Ascending aorta (tissue), 2 donors: ENCODE measurements around the gene SNX11. TPM values are rescaled to one million over a fixed set of nuclear protein-coding genes. Genes with fewer than 3 reads are reported as not detected.

Experiments used
- DNase-seq, 2 donors: peaks; one replicate each; pipeline ENCODE4 v3.0.0-alpha.2; 2019; ENCODE audit warnings: low spot score in 2 of 2
- H3K27ac ChIP-seq, 2 donors: fragments of 200-600 bp; sonication (generic); one replicate each; pipeline ENCODE4 v1.5.1; 2016 to 2017; ENCODE audit warnings: mild to moderate bottlenecking in 1 of 2
- H3K27me3 ChIP-seq: fragments of 200-600 bp; sonication (generic); one replicate; pipeline ENCODE4 v1.5.1; 2017
- H3K36me3 ChIP-seq, 2 donors: fragments of 200-600 bp; sonication (generic); one replicate each; pipeline ENCODE4 v1.5.1; 2016
- H3K4me1 ChIP-seq, 2 donors: fragments of 200-600 bp; sonication (generic); one replicate each; pipeline ENCODE4 v1.5.1; 2016 to 2017; ENCODE audit warnings: mild to moderate bottlenecking in 1 of 2
- H3K4me3 ChIP-seq, 2 donors: fragments of 200-600 bp; sonication (generic); one replicate each; pipeline ENCODE4 v1.5.1; 2016 to 2017; ENCODE audit warnings: mild to moderate bottlenecking in 1 of 2
- H3K9me3 ChIP-seq, 2 donors: fragments of 200-600 bp; sonication (generic); one replicate each; pipeline ENCODE4 v1.5.1; 2016
- intact Hi-C: fragments of 100-400 bp; cut with DNase I; formaldehyde crosslinking; loops from one replicate; pipeline ENCODE4 v1.15.1; 2023
- total RNA-seq: library from RNA; depleted of rRNA; stranded (reverse); fragments of >200 nt; gene quantifications from one replicate; pipeline ENCODE4 v1.1.0, GENCODE V29; 2016
- TF ChIP-seq, protein P1 (sequence below), 3 experiments: fragments of 200-600 bp in 2 of 3; fragments of 450-650 bp in 1 of 3; sonication (generic) in 2 of 3; IDR thresholded peaks; one replicate each; pipeline ENCODE4 v1.5.1; 2016 to 2019; ENCODE audit warnings: antibody characterized with exemption in 3 of 3, mild to moderate bottlenecking in 1 of 3, moderate library complexity in 1 of 3

The SNX11 gene
- total RNA-seq, 1 donor from 2014 or later: 6.6 TPM

DNA sequence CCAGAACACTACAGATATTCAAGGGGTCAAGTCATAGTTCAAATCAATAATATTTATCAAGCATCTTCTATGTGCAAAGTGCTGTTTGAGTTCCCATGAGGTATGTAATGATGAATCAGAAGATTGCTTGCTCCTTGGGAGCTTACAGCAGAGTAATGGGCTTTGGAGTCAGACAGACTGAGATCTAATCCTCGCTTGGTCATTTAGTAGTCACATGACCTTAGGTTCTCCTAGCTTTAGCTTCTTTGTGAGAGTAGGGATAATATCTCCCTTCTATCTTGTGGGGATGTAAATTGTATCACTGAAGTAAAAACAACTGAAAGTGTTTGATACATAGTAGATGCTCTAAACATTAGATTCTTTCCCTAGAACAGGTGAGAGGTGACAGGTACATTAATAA lies 30.1 kb downstream of the SNX11 start:
- H3K27me3 ChIP-seq: no peaks in the 10 kb centered on the region
- no peak overlapping the region for H3K27ac ChIP-seq
- TF ChIP-seq, protein P1, sequence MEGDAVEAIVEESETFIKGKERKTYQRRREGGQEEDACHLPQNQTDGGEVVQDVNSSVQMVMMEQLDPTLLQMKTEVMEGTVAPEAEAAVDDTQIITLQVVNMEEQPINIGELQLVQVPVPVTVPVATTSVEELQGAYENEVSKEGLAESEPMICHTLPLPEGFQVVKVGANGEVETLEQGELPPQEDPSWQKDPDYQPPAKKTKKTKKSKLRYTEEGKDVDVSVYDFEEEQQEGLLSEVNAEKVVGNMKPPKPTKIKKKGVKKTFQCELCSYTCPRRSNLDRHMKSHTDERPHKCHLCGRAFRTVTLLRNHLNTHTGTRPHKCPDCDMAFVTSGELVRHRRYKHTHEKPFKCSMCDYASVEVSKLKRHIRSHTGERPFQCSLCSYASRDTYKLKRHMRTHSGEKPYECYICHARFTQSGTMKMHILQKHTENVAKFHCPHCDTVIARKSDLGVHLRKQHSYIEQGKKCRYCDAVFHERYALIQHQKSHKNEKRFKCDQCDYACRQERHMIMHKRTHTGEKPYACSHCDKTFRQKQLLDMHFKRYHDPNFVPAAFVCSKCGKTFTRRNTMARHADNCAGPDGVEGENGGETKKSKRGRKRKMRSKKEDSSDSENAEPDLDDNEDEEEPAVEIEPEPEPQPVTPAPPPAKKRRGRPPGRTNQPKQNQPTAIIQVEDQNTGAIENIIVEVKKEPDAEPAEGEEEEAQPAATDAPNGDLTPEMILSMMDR (IDR thresholded peaks at IDR 0.05): no peak
- H3K4me3 ChIP-seq: no peak overlapping the region
- no peak for DNase-seq
- intact Hi-C loops: loop anchor here (10.0 kb wide), 1 partner anchor 293 kb away; the partner anchor contains the start of gene SCRN2
- no peaks in the 10 kb centered on the region for H3K9me3 ChIP-seq
- H3K4me1 ChIP-seq: no peaks in the 10 kb centered on the region
- no peaks in the 10 kb centered on the region for H3K36me3 ChIP-seq

DNA sequence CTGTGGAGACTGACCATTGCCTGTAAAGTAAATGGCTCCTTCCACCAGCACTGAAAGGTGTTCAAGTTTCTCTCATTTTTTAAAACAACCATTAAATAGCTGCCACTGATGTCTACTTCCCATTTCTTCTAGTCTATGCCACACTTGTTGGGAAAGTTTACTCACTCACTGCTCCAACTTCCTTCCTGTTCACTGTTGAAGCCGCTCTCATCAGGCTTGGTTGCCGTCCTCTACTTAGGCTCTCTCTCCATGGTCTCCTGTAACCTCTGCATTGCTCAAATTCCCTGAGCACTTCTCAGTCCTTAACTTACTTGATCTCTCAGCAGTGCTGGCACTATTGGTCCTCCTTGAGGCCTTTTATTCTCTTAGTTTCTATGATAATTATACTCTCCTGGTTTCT lies 32.4 kb downstream of the SNX11 start:
- Histone ChIP-seq H3K27ac (no peak overlapping the region), H3K36me3 (no peaks in the 10 kb centered on the region), H3K27me3 (no peaks in the 10 kb centered on the region), H3K4me1 (no peaks in the 10 kb centered on the region), H3K9me3 (no peaks in the 10 kb centered on the region), H3K4me3 (no peak overlapping the region)
- intact Hi-C loops: loop anchor here (10.0 kb wide), 1 partner anchor 295 kb away; the partner anchor contains the start of gene SCRN2
- DNase-seq: peak in 1 of 2 donors; percentile 53
- TF ChIP-seq, protein P1 (IDR thresholded peaks at IDR 0.05): no peak

DNA sequence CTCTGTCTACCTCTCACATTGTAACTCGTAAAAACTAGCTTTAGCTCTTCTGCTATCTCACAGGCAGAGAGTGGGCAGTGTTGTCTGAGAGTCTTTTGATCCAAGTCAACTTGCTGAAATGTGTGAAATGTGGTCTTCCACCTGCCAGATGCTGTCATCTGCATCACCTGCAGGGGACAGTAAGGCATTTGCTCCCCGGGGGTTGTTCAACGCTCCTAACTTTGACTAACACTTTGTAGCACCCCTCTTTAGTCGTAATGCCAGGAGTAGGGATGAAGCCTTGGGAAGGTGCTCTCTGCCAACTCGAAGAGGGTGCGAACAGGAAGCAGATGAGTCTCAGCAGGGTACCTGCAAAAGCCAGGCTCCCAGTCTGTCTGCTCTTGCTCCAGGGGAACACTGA lies 36.1 kb downstream of the SNX11 start:
- no peak for DNase-seq
- Histone ChIP-seq H3K36me3 (no peaks in the 10 kb centered on the region), H3K4me1 (no peaks in the 10 kb centered on the region), H3K9me3 (no peaks in the 10 kb centered on the region), H3K27me3 (no peaks in the 10 kb centered on the region), H3K4me3 (no peak overlapping the region), H3K27ac (no peak overlapping the region)
- intact Hi-C loops: no loop called here
- TF ChIP-seq, protein P1 (IDR thresholded peaks at IDR 0.05): no peak

DNA sequence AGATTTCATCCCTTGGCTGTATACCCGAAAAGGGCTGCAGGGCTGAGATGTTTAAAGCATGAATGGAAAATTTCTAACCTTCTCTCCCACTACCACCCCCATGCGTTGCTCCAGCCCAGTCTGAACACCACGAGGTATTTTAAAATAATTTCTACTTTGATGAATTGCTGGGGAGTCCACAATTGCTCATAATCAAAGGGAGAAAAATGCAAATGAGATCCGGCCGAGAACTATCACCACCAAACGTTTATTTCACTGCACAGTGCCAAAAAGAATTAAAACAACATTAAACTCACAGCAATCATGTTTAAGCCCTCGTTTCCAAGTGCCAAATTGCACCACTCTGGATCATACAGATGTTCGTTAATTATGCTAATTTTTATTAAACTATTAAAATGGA lies 36.7 kb downstream of the SNX11 start:
- intact Hi-C loops: no loop called here
- no peaks in the 10 kb centered on the region for H3K4me1 ChIP-seq
- TF ChIP-seq, protein P1 (IDR thresholded peaks at IDR 0.05): no peak
- no peak overlapping the region for H3K4me3 ChIP-seq
- no peak overlapping the region for H3K27ac ChIP-seq
- no peak for DNase-seq
- no peaks in the 10 kb centered on the region for H3K27me3 ChIP-seq
- no peaks in the 10 kb centered on the region for H3K9me3 ChIP-seq
- H3K36me3 ChIP-seq: no peaks in the 10 kb centered on the region

DNA sequence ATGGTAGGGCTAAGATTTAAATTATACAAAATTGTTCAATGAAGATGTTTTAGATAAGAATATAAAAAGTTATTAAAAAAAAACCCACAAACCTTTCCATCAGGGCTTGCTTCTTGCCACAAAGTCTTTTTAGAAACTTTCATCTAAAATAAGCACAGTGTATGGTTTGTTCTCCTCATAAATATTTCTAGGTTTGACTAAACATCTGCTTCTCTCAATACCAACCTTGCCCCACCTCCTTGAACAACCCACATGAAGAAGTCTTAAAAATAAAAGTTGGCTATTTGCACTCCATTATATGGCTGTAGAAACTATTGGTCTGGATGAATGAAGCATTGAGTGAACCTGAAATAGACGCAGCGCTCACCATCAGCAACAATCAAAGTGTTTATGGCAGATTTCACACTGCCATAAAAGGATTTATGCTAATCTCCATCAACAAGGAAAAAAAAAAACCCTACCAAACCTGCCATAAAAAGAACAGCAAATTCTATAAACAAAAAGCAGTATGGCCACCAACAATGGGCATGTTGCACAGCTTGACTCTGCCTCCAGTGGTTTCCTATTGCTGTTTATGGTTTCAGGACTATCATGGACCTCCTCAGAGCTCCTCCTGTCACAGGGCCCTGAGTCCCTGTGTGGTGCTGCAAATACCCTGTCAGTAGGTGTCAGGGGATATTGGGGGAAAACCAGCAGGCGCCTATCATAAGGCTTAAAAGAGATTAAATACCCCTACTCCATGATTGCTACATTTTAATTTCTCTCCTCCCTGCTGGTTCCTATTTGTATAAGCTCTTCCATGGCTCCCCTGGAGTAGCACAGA lies 37.6 kb downstream of the SNX11 start:
- Histone ChIP-seq H3K9me3 (no peaks in the 10 kb centered on the region), H3K27ac (no peak overlapping the region), H3K4me3 (no peak overlapping the region), H3K36me3 (no peaks in the 10 kb centered on the region), H3K4me1 (no peaks in the 10 kb centered on the region), H3K27me3 (no peaks in the 10 kb centered on the region)
- DNase-seq: no peak
- intact Hi-C loops: no loop called here
- TF ChIP-seq, protein P1 (IDR thresholded peaks at IDR 0.05): no peak
